ENCODE data around the gene DPP6.

The DPP6 gene

DNA sequence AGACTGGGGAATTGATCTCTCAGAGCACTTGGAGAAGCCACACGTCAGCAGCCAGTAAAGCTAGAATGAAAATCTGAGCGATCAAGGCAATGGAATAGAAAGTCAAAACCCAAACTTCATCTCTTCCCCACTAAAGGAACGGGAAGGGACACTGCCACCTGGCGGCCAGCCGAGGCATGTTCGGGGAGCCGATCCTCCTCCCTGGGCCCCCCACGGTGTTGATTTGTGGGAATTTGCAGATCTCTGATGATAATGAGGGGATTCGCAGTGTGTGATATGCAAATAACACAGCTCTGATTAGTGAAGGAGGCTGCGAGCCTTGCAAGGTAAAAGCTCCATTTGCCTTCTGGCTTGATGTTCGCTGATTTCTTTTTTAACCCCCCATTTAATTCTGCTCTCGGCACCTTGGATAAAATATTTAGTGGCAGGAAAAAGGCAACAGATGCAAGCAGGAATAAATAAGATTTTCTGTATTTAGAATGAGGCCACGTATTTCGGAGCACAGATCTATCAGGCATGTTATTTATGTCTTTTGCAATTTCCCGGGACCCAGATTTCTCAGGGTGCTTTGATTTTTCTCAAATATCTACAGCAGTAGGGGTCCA lies 692.2 kb downstream of the DPP6 start:
- no peak for DNase-seq

- no peak for DNase-seq
These were observed 692.7 kb downstream of the DPP6 start for GRCh38 chr7:154744861-154745258.

DNA sequence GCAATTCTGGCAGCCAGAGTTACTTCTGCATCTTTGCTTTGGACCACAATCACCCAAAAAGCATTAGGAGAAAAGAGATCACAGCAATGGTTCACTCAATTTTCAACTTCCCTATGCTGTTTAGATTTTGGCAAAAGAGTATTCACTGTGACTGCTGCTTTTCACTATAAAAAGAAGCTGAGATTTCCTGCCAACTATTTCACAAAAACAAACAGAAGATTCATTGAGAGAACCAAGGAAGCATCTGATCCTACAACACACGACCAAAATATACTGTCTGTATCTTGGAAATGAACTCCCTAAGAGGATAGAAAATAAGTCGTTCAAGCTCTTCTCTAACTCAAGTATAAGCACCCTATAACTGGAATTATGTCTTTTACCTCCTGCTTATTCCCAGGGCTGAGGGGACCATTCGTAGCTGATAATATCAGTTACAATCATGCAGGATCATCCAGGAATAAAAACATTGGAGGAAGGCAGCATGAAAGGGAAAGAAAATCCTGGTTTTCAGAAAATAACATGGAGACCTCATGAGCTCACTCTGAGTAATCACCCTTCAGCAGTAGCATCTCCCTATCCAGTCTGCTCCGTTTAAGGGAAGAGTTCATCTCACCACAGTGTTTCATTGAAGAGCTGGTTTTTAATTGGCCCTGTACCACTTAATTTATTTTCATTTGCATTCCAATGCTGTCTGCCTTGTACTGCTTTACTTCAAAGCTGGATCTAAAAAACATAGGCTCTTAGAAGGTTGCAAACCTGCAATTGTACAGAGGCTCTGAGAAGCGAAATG lies 694.6 kb downstream of the DPP6 start:
- DNase-seq = no peak

DNA sequence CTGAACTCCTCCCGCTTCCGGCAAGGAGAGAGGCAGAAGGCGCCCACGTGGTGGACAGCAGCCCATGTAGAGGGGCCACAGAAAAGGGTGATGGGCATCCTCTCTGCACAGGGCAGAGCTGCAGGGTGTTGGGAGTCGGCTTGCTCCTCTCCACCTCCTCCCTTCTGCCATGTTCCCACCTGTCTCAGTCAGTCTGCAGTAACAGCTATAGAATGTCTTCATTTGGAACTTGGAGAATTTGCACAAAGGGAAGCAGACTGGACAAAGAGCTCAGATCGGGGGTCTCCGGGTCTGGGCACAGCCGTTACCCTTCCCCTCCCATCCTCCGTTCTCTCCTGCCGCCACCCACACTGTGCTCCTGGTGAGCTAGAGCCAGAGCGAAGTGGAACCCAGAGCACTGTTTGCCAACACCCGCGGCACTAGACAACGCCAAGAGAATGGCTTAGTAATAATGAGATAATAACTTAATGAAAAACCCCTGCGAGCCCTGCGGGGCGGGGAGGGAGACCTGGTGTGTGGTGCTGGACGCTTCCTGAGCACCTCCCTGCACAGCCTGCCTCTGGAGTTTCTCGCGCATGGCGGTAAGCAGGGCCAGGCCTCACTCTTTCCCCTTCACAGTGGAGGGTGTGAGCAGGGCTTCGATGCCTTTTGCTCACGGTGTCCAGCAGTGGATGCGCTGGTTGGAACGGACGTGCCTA lies 696.0 kb downstream of the DPP6 start:
- DNase-seq = no peak

DNA sequence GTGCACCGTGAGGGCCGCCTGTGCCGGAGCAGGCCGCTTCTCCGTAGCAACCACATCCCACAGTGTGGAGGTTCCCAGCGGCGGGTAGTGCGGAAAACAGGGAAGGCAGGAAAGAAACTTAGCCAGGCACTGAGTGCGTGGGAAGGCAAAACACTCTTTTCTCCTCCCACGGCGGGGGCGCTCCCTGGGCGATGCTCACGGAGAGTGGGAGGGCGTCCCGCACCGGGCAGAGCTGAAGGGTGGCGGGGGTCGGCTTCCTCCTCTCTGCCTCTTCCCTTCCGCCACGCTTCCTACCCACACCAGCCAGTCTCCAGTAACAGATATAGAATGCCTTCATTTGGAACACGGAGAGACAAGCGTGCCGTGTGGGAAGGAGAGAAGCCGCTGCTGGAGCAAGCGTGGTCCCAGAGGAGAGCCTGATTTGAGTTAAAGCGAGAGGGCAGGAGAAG lies 698.2 kb downstream of the DPP6 start:
- no peak for DNase-seq

DNA sequence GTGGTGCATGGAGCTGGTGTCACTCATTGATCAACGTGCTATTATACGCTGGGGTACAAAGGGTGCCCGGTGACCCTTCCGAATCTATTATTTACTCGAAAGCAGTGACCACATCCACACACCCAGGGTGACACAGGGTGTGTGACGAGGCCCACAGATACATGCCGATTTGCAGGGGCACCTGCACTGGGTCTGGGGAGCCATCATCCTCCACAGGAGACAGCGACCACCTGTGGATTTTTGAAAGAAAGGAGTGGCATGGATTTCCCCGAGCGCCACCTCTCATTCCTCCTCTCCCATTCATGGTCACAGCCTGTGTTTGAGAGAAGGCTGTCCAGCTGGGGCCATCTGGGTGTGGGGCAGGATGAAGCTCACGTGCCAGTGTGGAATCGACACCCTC lies 701.0 kb downstream of the DPP6 start:
- no peak for DNase-seq

GRCh38 chr7:154757756-154758155 lies 705.6 kb downstream of the DPP6 start:
- DNase-seq = no peak

DNA sequence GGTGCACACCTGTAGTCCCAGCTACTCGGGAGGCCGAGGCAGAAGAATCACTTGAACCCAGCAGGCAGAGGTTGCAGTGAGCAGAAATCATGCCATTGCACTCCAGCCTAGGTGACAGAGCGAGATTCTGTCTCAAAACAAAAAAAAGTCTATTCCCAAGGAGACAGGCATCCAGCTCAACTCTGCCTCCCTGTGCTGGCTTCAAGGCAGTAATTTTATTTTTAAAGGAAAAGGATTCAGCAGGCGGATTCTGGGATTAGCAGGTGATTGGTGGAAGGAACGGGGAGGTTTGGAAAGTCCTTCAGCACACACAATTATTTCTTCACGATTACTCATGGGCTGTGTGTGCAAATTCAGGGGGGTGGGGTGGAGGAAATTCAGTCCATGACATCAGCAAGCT lies 707.8 kb downstream of the DPP6 start:
- no peak for DNase-seq

DNA sequence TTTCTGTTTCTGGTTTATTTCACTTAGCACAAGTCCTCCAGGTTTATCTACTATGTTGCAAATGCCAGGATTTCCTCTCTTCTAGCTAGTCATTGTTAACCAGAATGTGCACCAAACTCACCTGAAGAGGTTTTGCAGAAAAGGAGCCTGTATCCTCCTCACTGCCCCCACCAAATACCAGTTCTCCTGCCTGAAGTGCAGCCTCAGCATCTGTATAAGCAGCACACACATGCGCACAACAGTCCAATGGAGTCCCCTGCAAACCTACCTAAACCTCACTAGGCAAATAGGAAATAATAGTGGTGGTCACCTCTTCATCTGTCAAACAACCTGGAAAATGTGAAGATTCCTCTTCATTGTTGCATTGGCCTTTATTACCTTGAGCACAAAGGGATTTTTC lies 712.9 kb downstream of the DPP6 start:
- DNase-seq = no peak

GRCh38 chr7:154767142-154767541 lies 714.9 kb downstream of the DPP6 start:
- DNase-seq = no peak

GRCh38 chr7:154767821-154768415 lies 715.7 kb downstream of the DPP6 start:
- no peak for DNase-seq

DNA sequence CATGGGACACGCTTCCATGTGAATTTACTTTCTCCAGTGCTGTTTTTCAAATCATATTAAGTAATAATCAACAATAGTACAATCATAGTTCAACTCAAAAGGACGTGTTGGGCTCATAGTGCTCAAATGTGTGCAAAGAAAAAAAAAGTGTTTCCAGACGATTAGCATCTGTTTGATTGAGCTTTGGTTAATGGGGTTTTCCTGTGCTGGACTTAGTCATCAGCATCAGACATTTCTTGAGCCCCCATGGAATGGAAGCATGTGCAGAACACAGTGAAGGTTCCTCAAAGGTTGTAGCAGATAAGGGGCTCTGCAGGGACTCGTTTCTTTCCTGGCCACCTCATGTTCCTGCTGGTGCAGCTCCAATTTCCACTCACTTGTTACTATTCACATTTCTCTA lies 716.8 kb downstream of the DPP6 start:
- DNase-seq = no peak

GRCh38 chr7:154769527-154769926 lies 717.3 kb downstream of the DPP6 start:
- no peak for DNase-seq

DNA sequence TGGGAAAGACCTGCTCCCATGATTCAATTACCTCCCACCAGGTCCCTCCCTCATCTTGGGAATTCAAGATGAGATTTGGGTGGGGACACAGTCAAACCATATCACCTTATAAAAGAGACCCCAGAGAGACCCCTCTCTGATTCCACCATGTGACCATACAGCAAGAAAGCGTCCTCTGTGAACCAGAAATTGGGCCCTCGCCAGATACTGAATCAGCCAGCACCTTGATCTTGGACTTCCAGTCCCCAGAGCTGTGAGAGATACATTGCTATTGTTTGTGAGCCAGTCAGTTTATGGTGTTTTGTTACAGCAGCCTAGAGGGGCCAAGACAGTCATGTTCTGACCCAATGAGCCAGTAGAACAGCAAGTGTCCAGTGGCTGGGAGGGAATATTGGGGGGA lies 718.2 kb downstream of the DPP6 start:
- DNase-seq = no peak

- no peak for DNase-seq
These were observed 718.8 kb downstream of the DPP6 start for GRCh38 chr7:154770962-154771361.

GRCh38 chr7:154774303-154774969 lies 722.2 kb downstream of the DPP6 start:
- DNase-seq = no peak

DNA sequence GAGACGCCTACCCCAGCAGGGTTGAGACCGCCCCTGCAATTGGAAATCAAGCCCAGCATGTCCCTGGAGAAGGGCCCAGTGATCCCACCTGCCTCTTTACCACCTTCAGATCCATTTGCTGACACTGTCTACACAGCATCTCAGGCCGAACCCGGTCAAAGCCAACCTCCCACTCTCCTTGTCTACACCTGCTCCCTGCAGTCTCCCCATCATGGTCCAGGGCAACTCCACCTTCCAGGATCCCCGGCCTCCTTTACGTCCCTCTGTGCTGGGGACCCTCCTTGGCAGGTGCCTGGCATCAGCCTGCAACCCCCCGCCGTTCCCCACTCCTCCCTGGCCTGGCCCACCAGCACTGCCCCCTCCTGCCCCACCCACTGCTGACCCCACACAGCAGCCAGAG lies 723.5 kb downstream of the DPP6 start:
- DNase-seq = no peak

- DNase-seq = no peak
These were observed 724.2 kb downstream of the DPP6 start for GRCh38 chr7:154776350-154776749.

DNA sequence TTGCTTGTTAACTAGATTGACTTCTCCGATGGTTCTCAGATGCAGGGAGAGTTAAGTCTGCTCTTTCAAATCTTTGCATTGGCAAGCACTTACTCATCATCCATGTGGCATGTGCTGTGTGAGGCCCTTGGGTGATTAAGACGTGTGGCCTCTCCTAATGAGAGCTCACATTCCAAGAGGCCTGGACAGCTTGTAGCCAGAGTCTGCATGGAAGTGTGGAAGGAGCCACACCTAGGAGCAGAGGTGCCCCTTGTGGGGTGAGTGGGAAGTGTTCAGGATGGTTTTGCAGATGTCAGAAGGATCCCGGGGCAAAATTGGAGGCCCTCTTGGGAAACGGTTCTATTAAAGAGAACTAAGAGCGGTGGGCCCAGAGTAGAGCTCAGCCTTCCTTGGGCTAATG lies 724.8 kb downstream of the DPP6 start:
- DNase-seq = no peak

DNA sequence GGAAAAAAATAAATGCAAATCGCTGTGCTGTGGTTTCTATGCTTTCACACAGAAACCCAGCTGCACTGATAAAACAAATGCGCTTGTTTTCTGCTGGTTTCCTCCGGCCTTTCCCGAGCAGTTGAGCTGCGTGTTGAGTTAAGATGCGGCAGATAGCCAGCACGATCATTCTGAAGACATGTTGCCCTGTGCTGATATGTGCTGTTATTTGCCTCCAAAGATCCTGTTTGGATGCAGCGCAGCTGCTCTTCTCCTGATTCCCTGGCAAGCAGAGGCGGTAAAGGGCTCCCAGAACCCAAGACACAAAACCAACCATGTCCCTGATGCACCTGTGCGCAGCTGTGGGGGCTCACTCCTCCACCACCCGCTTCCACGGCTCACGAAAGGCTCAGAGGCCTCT lies 725.3 kb downstream of the DPP6 start:
- DNase-seq = no peak

DNA sequence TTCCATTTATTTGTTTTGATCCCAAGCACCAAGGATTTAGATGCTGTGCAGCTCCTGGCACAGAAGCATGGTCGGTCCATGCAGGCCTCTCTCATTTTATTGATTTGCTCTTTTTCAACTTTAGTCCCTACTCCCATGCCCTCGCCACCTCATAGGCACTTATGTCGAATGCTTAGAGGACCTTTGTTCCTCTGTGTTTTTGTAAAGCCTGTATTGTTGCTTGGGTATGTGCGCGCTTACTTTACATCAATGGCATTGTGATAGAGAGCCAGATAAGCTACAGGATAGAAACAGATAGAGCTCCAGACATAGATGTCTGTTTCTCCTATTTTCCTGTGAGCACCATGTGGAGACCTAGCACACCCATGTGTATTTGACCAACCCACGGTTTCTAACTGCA lies 725.7 kb downstream of the DPP6 start:
- no peak for DNase-seq

DNA sequence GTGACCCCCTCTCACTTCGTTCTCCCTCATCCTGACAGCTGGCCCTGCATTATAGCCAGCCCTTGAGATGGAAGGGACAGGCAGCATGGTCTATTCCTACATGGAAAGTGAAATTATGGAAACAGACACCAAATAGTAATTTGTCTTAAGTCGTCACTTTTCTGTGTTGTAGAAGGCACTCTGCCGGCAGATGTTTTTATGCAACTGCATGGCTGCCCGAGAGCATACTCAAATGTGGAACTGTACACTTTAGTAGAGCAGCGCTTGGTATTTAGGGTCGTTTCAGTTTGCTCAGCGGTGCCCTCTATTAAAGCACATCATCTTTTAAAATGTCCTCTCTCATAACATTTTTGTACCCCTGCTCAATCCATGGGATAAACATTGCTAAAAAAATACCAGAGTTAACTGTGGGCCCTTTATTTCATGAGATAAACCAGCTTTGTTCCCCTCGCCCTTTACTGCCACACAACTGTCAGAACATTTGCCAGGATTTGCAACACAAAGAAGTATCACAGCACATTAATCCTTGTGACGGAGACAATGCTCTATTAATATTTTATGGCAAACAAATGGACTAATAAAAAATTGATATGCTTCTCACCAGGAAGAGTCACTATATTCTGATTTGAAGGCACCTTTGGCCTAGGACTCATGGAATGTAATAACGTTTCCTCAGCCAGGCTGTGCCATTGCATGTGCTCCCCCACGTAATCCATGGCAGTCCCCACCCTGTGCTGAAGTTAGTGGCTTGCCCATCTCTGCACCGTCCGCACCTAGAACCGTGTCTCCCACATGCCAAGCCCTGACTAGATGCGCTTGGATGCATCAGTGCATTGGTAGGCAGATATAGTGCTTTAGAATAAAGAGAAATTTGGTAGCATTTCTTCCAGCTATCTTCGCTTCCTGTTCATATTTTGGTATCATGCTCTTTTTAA lies 729.4 kb downstream of the DPP6 start:
- DNase-seq = no peak
